Activated gamma-delta T cell treated with anti-CD3 and anti-CD28 coated beads, Interleukin-2, amount 50 U/mL, for 16 hours (primary cell): Measurements from ENCODE around the gene TLX1.
"Not testable (repeated sequence)": the region's sequence is repeated elsewhere in the genome, so short reads cannot be mapped to it uniquely, and the experiment has no call there.

Experiments
- DNase-seq: peaks from one replicate; pipeline ENCODE4 v3.0.0-alpha.2; 2020; ENCODE audit warnings: low read depth

TLX1 gene

DNA sequence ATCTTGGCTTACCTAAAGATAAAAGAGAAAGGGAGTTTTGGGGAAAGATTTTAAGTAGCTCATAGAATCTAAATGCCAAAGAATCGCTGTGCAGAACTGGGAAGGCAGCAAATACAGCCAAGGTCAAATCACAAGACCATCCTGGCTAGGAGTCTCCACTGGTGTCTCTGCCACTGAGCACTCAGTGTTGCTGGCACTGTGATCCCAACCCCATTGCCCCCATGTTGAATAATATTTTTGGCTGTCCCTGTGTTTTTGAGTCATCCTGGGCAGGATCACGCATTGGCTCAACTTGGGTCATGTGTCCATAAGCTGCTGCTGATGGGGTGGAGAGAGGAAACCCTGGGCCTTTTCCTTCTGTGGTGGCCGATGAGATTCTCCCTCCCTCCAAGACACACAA is 21.2 kb downstream of the TLX1 start:
- no peak for DNase-seq

DNA sequence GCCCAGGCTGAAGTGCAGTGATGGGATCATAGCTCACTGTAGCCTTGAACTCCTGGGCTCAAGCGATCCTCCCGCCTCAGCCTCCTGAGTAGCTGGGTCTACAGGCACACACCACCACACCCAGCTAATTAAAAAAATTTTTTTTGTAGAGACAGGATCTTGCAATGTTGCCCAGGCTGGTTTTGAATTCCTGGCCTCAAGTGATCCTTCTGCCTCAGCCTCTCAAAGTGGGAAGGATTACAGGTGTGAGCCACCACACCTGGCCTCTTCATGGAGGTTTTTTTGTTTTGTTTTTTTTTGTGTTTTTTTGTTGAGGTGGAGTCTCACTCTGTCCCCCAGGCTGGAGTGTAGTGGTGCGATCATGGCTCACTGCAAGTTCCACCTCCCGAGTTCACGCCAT is 23.4 kb downstream of the TLX1 start:
- not testable (repeated sequence) for DNase-seq

GRCh38 chr10:101155896-101156295 is 24.8 kb downstream of the TLX1 start:
- no peak for DNase-seq

- no peak for DNase-seq
Measured at GRCh38 chr10:101157756-101158458, 26.8 kb downstream of the TLX1 start.

- DNase-seq: no peak
Measured at GRCh38 chr10:101158459-101159058, 27.5 kb downstream of the TLX1 start.

DNA sequence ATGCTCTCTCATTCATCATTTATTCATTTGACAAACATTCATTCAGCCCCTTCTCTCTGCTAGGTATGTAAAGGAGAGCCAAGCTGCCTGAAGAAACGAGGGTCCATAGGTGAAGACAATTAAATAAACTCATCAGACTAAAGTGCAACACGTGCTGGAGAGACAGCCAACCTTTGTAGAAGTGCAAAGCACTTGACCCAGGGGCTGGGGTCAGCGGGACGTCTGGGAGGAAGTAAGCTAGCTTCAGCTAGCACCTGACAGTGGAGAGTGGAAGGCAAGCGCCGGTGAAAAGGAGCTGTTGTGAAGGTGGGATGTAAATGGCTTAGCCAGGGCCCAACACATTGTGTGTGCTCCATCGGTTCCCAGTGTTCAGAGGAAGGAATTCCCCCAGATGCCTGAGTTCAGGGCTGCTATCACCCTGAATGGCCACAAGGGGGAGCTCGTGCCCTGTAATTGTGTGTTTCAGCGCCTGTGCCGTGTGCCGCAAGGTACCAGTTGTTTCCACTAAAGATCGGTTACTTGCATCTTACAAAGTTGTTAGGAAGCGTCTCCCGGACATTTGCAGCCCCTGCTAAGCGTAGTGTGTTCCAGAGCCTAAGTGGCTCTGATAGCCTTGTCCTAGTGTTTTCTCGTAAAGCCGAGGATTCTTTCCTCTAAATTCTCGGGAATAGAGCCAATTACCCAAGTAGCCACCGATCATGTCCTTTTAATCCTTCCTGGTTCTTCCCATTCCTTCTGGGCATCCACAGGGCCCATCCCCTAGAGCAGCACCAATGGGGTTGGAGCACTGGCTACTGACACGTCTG is 30.6 kb downstream of the TLX1 start:
- peak; percentile 60 for DNase-seq

GRCh38 chr10:101162677-101163076 is 31.6 kb downstream of the TLX1 start:
- no peak for DNase-seq

DNA sequence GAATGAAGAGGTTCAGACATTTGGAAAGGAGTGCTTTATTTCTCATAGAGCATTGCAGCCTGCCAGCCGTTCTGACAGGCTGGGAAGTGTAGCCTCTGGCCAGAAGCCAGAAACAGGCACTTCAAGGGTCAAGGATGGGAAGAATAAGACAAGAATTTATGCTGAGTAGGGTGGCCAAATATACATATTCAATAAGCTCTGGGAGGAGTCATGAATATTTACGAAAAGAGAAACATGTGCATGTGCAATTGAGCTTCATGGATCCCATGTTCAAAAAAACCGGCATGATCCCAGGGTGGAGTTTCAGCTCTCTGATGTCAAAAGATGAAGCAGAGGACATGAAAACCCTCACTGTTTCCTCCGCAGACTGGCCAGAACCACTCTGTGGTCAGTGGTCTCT is 32.9 kb downstream of the TLX1 start:
- no peak for DNase-seq

DNA sequence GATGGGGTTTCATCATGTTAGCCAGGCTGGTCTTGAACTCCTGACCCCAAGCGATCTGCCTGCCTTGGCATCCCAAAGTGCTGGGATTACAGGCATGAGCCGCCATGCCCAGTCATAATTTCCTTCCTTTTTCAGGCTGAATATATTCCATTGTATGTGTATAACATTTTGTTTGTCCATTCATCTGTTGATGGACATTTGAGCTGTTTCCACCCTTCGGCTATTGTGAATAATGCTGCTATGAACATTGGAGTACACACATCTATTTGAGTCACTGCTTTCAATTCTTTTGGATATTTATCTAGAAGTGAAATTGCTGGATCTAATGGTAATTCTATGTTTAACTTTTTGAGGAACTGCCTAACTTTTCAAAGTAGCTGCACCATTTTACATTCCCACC is 34.6 kb downstream of the TLX1 start:
- no peak for DNase-seq

DNA sequence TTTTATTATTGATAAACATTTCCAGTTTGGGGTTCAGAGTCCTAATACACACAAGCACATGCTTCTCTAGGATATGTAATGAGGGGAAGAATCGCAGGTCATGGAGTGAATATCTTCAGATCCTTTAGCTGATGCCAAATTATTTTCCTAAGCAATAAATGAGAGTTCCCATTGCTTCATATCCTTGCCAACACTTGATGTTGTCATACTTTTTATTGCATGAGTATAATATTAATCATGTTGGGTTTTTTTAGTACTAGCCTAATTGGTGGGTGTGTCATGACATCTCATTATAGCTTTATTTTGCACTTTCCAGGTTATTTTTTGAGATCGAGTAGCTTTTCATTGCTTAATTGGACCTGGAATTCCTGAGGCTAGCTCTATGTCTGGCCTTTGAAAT is 35.3 kb downstream of the TLX1 start:
- DNase-seq: no peak

DNA sequence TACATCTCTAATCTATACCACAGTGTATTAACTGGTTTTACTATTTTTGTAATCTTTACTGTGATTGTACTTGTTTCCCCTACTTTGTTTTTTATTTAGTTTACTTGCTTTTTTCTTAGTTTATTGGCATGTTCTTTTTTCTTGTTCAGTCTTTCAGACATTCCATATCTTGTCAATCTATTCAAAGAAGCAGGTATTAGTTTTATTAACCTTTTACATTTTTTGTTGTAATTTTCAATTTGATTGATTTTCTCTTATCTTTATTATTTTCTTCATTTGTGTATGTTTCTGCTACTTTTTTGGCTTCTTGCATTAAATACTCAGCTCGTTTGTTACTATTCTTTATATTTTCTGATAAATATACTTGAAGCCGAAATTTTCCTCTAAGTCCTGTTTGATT is 41.6 kb downstream of the TLX1 start:
- DNase-seq: no peak

- DNase-seq: no peak
Measured at GRCh38 chr10:101174319-101174718, 43.2 kb downstream of the TLX1 start.

DNA sequence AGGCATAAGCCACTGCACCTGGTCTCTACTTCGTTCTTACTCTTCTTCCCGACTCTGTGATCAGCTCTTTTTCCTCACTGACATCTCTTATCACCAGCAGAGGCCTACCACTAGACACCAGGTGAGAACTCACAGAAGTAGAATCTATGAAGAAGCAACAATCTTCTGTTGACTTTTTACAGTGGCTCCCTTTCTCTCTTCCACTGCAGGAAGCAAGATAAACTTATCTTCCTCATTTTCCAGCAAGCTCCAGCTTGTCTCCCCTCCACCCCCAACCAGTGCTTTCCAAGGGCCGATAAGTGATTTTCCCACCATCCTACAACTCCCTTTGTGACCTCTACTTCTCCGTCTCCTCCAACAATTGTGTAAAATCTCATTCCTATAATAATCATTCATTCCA is 45.5 kb downstream of the TLX1 start:
- DNase-seq: no peak

DNA sequence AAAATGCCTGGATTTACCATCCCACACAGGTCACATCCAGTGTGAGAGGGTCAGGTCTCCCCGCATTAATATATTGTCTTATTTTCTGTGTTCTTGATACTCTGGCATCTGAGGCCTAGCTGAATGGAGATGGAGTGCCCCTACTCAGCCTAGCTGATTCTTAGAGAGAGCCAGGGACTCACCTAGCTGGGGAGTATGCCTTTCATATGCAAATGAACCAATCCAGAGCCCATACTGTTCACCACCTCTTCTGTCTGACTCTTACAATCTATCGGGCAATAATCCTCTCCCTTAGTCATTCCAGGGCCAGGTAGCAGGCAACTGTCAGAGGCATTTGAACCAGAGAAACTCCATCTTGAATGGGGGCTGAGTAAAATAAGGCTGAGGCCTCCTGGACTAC is 51.8 kb downstream of the TLX1 start:
- no peak for DNase-seq

GRCh38 chr10:101183458-101184183 is 52.5 kb downstream of the TLX1 start:
- DNase-seq: no peak
